ENCODE data around the gene TMEM161A. TPM values are rescaled to one million over a fixed set of nuclear protein-coding genes. Genes with fewer than 3 reads are reported as not detected.

TMEM161A gene
- total RNA-seq, 1 donor from 2014 or later = 25.1 TPM

GRCh38 chr19:19170053-19170872 is 32.0 kb upstream of the TMEM161A start, which contains the start of gene MEF2B:
Gene MEF2B, minus strand, starts transcription at chr19:19170263. Its CDS starts 19,528 bp downstream, at chr19:19150735.
- Mint-ChIP-seq H3K4me1 (ENCODE audit: unreplicated experiment) (peaks cover 6% of the 10 kb centered on the region), H3K27ac (ENCODE audit: unreplicated experiment) (peak within 1 kb of the TSS; percentile 7), H3K27me3 (ENCODE audit: unreplicated experiment) (peaks cover 8% of the 10 kb centered on the region), H3K4me3 (ENCODE audit: unreplicated experiment) (no peak within 1 kb of the TSS), H3K36me3 (ENCODE audit: low read depth, unreplicated experiment) (no peaks in the 10 kb centered on the region), H3K9me3 (ENCODE audit: unreplicated experiment) (no peaks in the 10 kb centered on the region)
- TF ChIP-seq CTCF (IDR thresholded peaks at IDR 0.05; ENCODE audit: unreplicated experiment) = no peak
- peak; percentile 78 for DNase-seq (ENCODE audit: low spot score)

- TF ChIP-seq CTCF (IDR thresholded peaks at IDR 0.05; ENCODE audit: unreplicated experiment) = no peak
- peaks cover 6% of the 10 kb centered on the region for H3K4me1 Mint-ChIP-seq (ENCODE audit: unreplicated experiment)
Observed at GRCh38 chr19:19169236-19170052, 31.2 kb upstream of the TMEM161A start.

GRCh38 chr19:19167612-19168011 is 29.3 kb upstream of the TMEM161A start:
- peaks cover 6% of the 10 kb centered on the region for H3K4me1 Mint-ChIP-seq (ENCODE audit: unreplicated experiment)
- DNase-seq (ENCODE audit: low spot score) = no peak
- H3K36me3 Mint-ChIP-seq (ENCODE audit: low read depth, unreplicated experiment) = no peaks in the 10 kb centered on the region
- no peak overlapping the region for H3K27ac Mint-ChIP-seq (ENCODE audit: unreplicated experiment)
- H3K4me3 Mint-ChIP-seq (ENCODE audit: unreplicated experiment) = no peak overlapping the region
- no peaks in the 10 kb centered on the region for H3K9me3 Mint-ChIP-seq (ENCODE audit: unreplicated experiment)
- TF ChIP-seq CTCF (IDR thresholded peaks at IDR 0.05; ENCODE audit: unreplicated experiment) = no peak
- peaks cover 11% of the 10 kb centered on the region for H3K27me3 Mint-ChIP-seq (ENCODE audit: unreplicated experiment)

More at GRCh38 chr19:19169236-19170052, 31.2 kb upstream of the TMEM161A start:
- Mint-ChIP-seq H3K36me3 (ENCODE audit: low read depth, unreplicated experiment) (no peaks in the 10 kb centered on the region), H3K27ac (ENCODE audit: unreplicated experiment) (no peak overlapping the region), H3K9me3 (ENCODE audit: unreplicated experiment) (no peaks in the 10 kb centered on the region), H3K4me3 (ENCODE audit: unreplicated experiment) (no peak overlapping the region), H3K27me3 (ENCODE audit: unreplicated experiment) (peaks cover 11% of the 10 kb centered on the region)
- no peak for DNase-seq (ENCODE audit: low spot score)

- H3K4me1 Mint-ChIP-seq (ENCODE audit: unreplicated experiment) = peaks cover 4% of the 10 kb centered on the region
- H3K9me3 Mint-ChIP-seq (ENCODE audit: unreplicated experiment) = no peaks in the 10 kb centered on the region
- peaks cover 4% of the 10 kb centered on the region for H3K36me3 Mint-ChIP-seq (ENCODE audit: low read depth, unreplicated experiment)
- no peak for DNase-seq (ENCODE audit: low spot score)
- H3K4me3 Mint-ChIP-seq (ENCODE audit: unreplicated experiment) = no peak overlapping the region
- no peak for TF ChIP-seq CTCF (IDR thresholded peaks at IDR 0.05; ENCODE audit: unreplicated experiment)
- peaks cover 13% of the 10 kb centered on the region for H3K27me3 Mint-ChIP-seq (ENCODE audit: unreplicated experiment)
- no peak overlapping the region for H3K27ac Mint-ChIP-seq (ENCODE audit: unreplicated experiment)
Observed at GRCh38 chr19:19165396-19165795, 27.1 kb upstream of the TMEM161A start.

Data from endothelial cell (in vitro differentiated cells).